Esophagus muscularis mucosa (tissue), 3 donors: Measurements from ENCODE around the gene CTNNA1.

Experiments used
- CTCF ChIP-seq, 3 experiments: fragments of 200-600 bp in 2 of 3; fragments of 450-650 bp in 1 of 3; sonication (generic) in 2 of 3; IDR thresholded peaks; one replicate each; pipeline ENCODE4 v1.5.1; 2017 to 2019; ENCODE audit warnings: antibody characterized with exemption in 3 of 3, mild to moderate bottlenecking in 2 of 3, moderate library complexity in 1 of 3
- POLR2A ChIP-seq: fragments of 450-650 bp; IDR thresholded peaks from one replicate; pipeline ENCODE4 v1.6.1; 2017; ENCODE audit warnings: antibody characterized with exemption, moderate library complexity, mild to moderate bottlenecking, low read depth

GRCh38 chr5:138951091-138951985 lies 198.1 kb downstream of the CTNNA1 start:
- TF ChIP-seq CTCF (IDR thresholded peaks at IDR 0.05), result no peak
- no peak for TF ChIP-seq POLR2A
